Keratinocyte (primary cell): ENCODE data around the gene ENO2. TPM values are rescaled to one million over a fixed set of nuclear protein-coding genes. Genes with fewer than 3 reads are reported as not detected.
"Not testable (repeated sequence)": the region's sequence is repeated elsewhere in the genome, so short reads cannot be mapped to it uniquely, and the experiment has no call there.

Experiments
- DNase-seq: peaks from one replicate; pipeline ENCODE4 v3.0.0-alpha.2; 2011; ENCODE audit warnings: low read depth, missing footprints, low spot score
- FAIRE-seq: peaks from 2 replicates; lab custom pipeline; 2011; peaks lifted over from hg19 to GRCh38; lab: Jason Lieb, UNC
- H2AFZ ChIP-seq: 2 replicates; pipeline ENCODE4 v1.6.0; 2012; ENCODE audit warnings: low read length, control low read depth, inconsistent platforms; ENCODE audit not compliant: control insufficient read depth
- H3K27ac ChIP-seq: 2 replicates; pipeline ENCODE4 v1.5.1; 2011; ENCODE audit warnings: low read length; ENCODE audit not compliant: control insufficient read depth, insufficient read depth
- H3K27me3 ChIP-seq: 3 replicates; pipeline ENCODE4 v1.6.0; 2011; ENCODE audit warnings: low read length; ENCODE audit not compliant: control insufficient read depth, insufficient read depth; ENCODE audit errors: extremely low read depth
- H3K36me3 ChIP-seq, 2 experiments: 2 replicates in 1 of 2; 3 replicates in 1 of 2; pipeline ENCODE4 v1.5.1; 2011; ENCODE audit warnings: low read length in 2 of 2, mild to moderate bottlenecking in 1 of 2; ENCODE audit not compliant: control insufficient read depth in 2 of 2, insufficient read depth in 2 of 2; ENCODE audit errors: extremely low read depth in 1 of 2
- H3K4me1 ChIP-seq: 3 replicates; pipeline ENCODE4 v1.5.1; 2011; ENCODE audit warnings: low read length; ENCODE audit not compliant: control insufficient read depth, insufficient read depth; ENCODE audit errors: extremely low read depth
- H3K4me2 ChIP-seq: 3 replicates; pipeline ENCODE4 v1.6.0; 2011; ENCODE audit warnings: low read depth, low read length; ENCODE audit not compliant: control insufficient read depth, insufficient read depth; ENCODE audit errors: extremely low read depth
- H3K4me3 ChIP-seq, 3 experiments: fragments of 200-600 bp in 1 of 3; sonication (generic) in 1 of 3; 2 replicates in 2 of 3; 3 replicates in 1 of 3; pipeline ENCODE4 v1.5.1; 2011 to 2016; ENCODE audit warnings: low read length in 3 of 3, mild to moderate bottlenecking in 3 of 3, control low read depth in 2 of 3, inconsistent platforms in 1 of 3, low read depth in 1 of 3, mixed read lengths in 1 of 3, mixed run types in 1 of 3, moderate library complexity in 1 of 3; ENCODE audit not compliant: control insufficient read depth in 2 of 3, insufficient read depth in 2 of 3; ENCODE audit errors: extremely low read depth in 1 of 3
- H3K79me2 ChIP-seq: 2 replicates; pipeline ENCODE4 v1.6.0; 2012; ENCODE audit warnings: low read length; ENCODE audit not compliant: control insufficient read depth, insufficient read depth
- H3K9ac ChIP-seq: 3 replicates; pipeline ENCODE4 v1.6.0; 2011; ENCODE audit warnings: low read length; ENCODE audit not compliant: control insufficient read depth, insufficient read depth; ENCODE audit errors: extremely low read depth
- H3K9me1 ChIP-seq: 3 replicates; pipeline ENCODE4 v1.6.0; 2011; ENCODE audit warnings: low read length; ENCODE audit not compliant: control insufficient read depth, insufficient read depth; ENCODE audit errors: extremely low read depth
- H3K9me3 ChIP-seq: 2 replicates; pipeline ENCODE4 v1.5.1; 2012; ENCODE audit warnings: low read depth, low read length; ENCODE audit not compliant: control insufficient read depth
- H4K20me1 ChIP-seq: 3 replicates; pipeline ENCODE4 v1.6.0; 2011; ENCODE audit warnings: low read length; ENCODE audit not compliant: control insufficient read depth, insufficient read depth; ENCODE audit errors: extremely low read depth
- CTCF ChIP-seq, 3 experiments: IDR thresholded peaks in 1 of 3; conservative IDR thresholded peaks in 1 of 3; optimal IDR thresholded peaks in 1 of 3; 2 replicates in 2 of 3; 3 replicates in 1 of 3; pipeline versions ENCODE3 to v1.5.1; 2011; ENCODE audit warnings: low read length in 3 of 3, mild to moderate bottlenecking in 3 of 3, moderate library complexity in 2 of 3, control low read depth in 1 of 3, inconsistent platforms in 1 of 3; ENCODE audit not compliant: insufficient read depth in 2 of 3; ENCODE audit errors: extremely low read depth in 1 of 3
- EZH2 ChIP-seq: IDR thresholded peaks from one replicate; pipeline ENCODE4 v1.6.1; 2012; ENCODE audit warnings: inconsistent platforms, mild to moderate bottlenecking, low read length, moderate library complexity
- dilution Hi-C: fragments of 300-500 bp; cut with MboI; formaldehyde crosslinking; loops from one replicate; pipeline ENCODE4 v1.7.0; 2020; ENCODE audit warnings: low sequenced_read_pairs; ENCODE audit not compliant: extremely low pct_ligation_motif_present
- polyA plus RNA-seq, 5 experiments: library from polyadenylated mRNA; depleted of rRNA in 3 of 5; stranded (reverse) in 3 of 5; stranded (forward) in 1 of 5; unstranded in 1 of 5; fragments of >200 nt; gene quantifications; 1 replicate in 1 of 5; 2 replicates in 3 of 5; 3 replicates in 1 of 5; pipeline versions ENCODE4 v1.2.1 to v1.2.3, GENCODE V29; 2011 to 2012; ENCODE audit warnings: missing spikeins in 2 of 5, low read depth in 1 of 5, low replicate concordance in 1 of 5

ENO2 gene
- polyA plus RNA-seq, 1 donor (not counting 4 experiments of a cell fraction or from before 2014, with no cell fraction given), result 1.7 TPM

GRCh38 chr12:6884539-6884938 lies 29.8 kb upstream of the ENO2 start:
- dilution Hi-C loops, result no loop called here
- DNase-seq, result no peak
- Histone ChIP-seq H3K27me3 (no peaks in the 10 kb centered on the region), H3K4me2 (no peak overlapping the region), H2AFZ (no peak overlapping the region), H3K36me3 (no peaks in the 10 kb centered on the region), H3K79me2 (no peaks in the 10 kb centered on the region), H3K9ac (no peak overlapping the region), H3K27ac (no peak overlapping the region), H3K4me1 (no peaks in the 10 kb centered on the region), H3K9me1 (no peaks in the 10 kb centered on the region), H3K9me3 (no peaks in the 10 kb centered on the region), H4K20me1 (no peaks in the 10 kb centered on the region), H3K4me3 (no peak overlapping the region)
- TF ChIP-seq CTCF (optimal IDR thresholded peaks at IDR 0.05 in 1 of 3, IDR thresholded peaks at IDR 0.05 in 1 of 3, conservative IDR thresholded peaks at IDR 0.05 in 1 of 3; ENCODE audit: extremely low read depth in 1 of 3, insufficient read depth in 2 of 3, low read length in 3 of 3), result no peak
- TF ChIP-seq EZH2, result no peak
- FAIRE-seq, result no peak

- H3K79me2 ChIP-seq, H3K9ac ChIP-seq, DNase-seq, H3K4me1 ChIP-seq, H3K9me1 ChIP-seq, H2AFZ ChIP-seq, H3K36me3 ChIP-seq, H3K4me3 ChIP-seq, FAIRE-seq, H3K27me3 ChIP-seq, dilution Hi-C loops, H4K20me1 ChIP-seq, H3K9me3 ChIP-seq, H3K4me2 ChIP-seq, H3K27ac ChIP-seq: not testable (repeated sequence)
These were observed 28.0 kb upstream of the ENO2 start for GRCh38 chr12:6886206-6886999.
